GM21786 (cell line): Measurements from ENCODE around the gene CT45A9.
"Not testable (repeated sequence)": the region's sequence is repeated elsewhere in the genome, so short reads cannot be mapped to it uniquely, and the experiment has no call there.

Experiments used
- ATAC-seq: cut with Tn5 transposase; IDR thresholded peaks from one replicate; pipeline ENCODE4 v1.9.1; 2021; ENCODE audit not compliant: unreplicated experiment

The CT45A9 gene, protein sequence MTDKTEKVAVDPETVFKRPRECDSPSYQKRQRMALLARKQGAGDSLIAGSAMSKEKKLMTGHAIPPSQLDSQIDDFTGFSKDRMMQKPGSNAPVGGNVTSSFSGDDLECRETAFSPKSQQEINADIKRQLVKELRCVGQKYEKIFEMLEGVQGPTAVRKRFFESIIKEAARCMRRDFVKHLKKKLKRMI

DNA sequence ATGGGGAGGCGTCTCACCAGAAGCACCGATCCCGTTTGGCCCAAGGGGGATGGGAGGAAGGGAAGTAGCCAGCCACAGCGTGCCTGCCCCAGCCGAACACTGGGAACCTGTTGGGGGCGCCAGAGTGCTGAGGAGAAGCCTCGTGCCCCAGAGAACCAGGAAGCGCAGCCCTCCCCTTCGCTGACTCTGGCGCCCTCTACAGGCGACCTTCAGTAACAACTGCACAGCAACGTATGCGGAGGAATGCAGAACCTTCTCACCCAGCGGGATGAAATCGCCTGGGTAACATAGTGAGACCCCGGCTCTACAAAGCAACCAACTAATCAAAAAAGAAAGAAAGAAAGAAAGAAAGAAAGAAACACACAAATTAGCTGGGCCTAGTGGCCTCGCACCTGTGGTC is at the start of gene CT45A9:
Gene CT45A9 (minus strand): TSS at position 101 of the 400 bp plus-strand sequence. CDS start 3,751 bp downstream, outside the sequence.
- ATAC-seq, result not testable (repeated sequence)

DNA sequence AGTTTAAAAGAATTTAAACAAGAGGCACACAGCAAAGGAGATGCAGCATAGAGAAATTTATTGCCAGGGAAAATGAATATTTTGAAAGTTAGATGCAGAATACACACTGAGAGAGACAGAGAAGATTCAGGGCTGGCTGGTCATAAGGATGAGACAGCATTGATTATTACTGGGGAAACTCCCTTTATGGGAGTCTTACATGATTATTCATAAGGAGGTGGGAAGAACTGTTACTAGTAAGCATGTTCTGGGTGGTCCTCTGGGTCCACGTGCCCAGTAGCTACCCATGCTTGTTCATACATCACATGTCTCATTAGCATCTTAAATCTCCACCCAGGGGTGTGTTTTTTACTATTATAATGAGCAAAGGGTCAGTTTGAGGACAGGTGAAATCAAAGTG is 48.9 kb upstream of the CT45A9 start:
- not testable (repeated sequence) for ATAC-seq

DNA sequence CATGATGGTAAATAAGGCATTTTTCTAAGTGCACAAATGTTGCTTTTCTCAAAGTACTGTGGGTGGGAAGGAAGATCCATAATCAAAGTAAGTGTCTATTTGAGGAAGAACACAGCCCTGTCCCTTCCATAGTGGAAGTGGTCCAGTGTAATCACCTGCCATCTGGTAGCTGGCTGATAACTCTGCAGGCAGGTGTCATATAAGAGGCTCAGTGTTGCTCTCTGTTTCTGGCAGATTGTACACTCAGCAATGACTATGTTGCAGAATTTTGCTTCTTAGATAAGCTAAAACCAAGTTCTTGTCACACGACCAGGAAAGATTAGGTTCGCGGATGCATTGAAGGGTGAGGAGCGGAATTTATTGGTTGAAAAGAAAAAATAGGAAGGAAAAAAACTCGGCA is 42.8 kb upstream of the CT45A9 start:
- ATAC-seq, result no peak

DNA sequence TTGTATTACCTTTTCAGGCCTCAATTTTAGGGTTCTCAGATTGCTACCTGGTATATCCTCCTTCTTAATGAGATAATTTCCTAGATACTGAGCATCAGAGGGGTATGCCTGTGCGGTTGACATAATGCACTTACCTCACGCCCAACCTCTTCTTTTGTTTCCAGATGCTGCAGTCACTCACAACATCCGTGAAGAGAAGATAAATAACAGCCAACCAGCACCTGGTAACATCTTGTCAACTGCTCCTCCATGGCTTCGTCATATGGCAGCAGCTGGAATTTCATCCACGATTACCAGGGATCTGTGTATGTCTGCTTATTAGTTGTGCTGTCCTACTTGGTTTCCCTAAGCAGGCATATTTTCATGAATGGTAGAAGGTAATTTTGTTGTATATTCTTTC is 38.6 kb upstream of the CT45A9 start:
- ATAC-seq, result no peak

GRCh38 chrX:135893294-135893817 is 21.7 kb upstream of the CT45A9 start, which contains the start of the genes CT45A10 and SAGE1:
CT45A10 (minus strand) TSS chrX:135893444; CDS start chrX:135885344, 8,100 bp downstream.
SAGE1 (plus strand) TSS chrX:135893716; CDS start chrX:135896243, 2,527 bp downstream.
- no peak for ATAC-seq

- ATAC-seq, result no peak
Observed at GRCh38 chrX:135892781-135893180, 21.2 kb upstream of the CT45A9 start.

DNA sequence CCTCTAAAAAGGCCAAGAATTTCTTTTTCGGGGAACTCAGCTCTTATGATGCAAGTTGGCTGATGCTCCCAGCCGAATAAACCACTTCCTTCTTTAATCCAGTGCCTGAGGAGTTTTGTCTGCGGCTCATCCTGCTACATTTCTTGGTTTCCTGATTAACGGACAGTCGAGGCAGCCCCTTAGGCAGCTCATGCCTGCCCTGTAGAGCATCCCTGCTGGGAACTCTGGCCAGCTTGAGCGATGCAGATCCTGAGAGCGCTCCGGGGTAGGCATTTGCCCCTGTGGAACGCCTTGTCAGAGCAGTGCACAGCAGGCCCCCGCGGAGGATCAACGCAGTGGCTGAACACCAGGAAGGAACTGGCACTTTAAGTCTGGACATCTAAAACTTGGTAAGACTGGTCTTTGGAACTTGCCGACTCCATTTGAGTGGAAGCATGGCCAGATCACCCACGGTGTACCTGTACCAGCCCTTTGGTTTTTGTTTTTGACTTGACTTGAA is 18.5 kb upstream of the CT45A9 start:
- no peak for ATAC-seq

- ATAC-seq, result not testable (repeated sequence)
Observed at GRCh38 chrX:135888976-135889375, 17.4 kb upstream of the CT45A9 start.

GRCh38 chrX:135888230-135888629 is 16.6 kb upstream of the CT45A9 start:
- ATAC-seq, result not testable (repeated sequence)

DNA sequence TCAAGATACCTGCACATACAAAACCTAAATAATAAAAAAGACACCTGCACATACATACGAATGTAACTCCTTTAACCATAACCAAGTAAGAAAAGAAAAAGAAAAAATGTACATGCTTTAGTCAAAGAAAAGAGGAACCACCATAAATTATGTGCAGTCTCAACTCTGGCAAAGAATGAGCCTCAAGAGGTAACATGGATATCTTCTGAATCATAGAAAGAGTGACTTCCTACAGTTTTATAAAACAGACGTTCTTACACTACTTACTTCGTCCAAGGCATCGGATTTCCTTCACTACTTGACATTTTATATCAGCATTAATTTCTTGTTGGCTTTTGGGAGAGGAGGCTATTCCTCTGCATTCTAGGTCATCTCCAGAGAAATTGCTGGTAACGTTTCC is 11.1 kb upstream of the CT45A9 start:
- ATAC-seq, result not testable (repeated sequence)

DNA sequence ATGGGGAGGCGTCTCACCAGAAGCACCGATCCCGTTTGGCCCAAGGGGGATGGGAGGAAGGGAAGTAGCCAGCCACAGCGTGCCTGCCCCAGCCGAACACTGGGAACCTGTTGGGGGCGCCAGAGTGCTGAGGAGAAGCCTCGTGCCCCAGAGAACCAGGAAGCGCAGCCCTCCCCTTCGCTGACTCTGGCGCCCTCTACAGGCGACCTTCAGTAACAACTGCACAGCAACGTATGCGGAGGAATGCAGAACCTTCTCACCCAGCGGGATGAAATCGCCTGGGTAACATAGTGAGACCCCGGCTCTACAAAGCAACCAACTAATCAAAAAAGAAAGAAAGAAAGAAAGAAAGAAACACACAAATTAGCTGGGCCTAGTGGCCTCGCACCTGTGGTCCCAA is 17.2 kb downstream of the CT45A9 start, which contains the start of gene CT45A8:
Gene CT45A8 (minus strand): TSS at position 101 of the 400 bp plus-strand sequence. CDS start 3,755 bp downstream, outside the sequence.
- not testable (repeated sequence) for ATAC-seq

GRCh38 chrX:135837180-135837579 is 34.4 kb downstream of the CT45A9 start, which contains the start of gene CT45A7:
CT45A7 (minus strand) TSS chrX:135837280; CDS start chrX:135833533, 3,747 bp downstream.
- ATAC-seq, result not testable (repeated sequence)

GRCh38 chrX:135819912-135820311 is 51.7 kb downstream of the CT45A9 start, which contains the start of gene CT45A2:
CT45A2 (minus strand) TSS chrX:135820012; CDS start chrX:135816265, 3,747 bp downstream.
- ATAC-seq, result not testable (repeated sequence)
